ENCODE measurements around the gene EPHX1.
A peak's percentile ranks its signal among the peaks of the same experiment; 100 is the strongest.

Gene EPHX1

DNA sequence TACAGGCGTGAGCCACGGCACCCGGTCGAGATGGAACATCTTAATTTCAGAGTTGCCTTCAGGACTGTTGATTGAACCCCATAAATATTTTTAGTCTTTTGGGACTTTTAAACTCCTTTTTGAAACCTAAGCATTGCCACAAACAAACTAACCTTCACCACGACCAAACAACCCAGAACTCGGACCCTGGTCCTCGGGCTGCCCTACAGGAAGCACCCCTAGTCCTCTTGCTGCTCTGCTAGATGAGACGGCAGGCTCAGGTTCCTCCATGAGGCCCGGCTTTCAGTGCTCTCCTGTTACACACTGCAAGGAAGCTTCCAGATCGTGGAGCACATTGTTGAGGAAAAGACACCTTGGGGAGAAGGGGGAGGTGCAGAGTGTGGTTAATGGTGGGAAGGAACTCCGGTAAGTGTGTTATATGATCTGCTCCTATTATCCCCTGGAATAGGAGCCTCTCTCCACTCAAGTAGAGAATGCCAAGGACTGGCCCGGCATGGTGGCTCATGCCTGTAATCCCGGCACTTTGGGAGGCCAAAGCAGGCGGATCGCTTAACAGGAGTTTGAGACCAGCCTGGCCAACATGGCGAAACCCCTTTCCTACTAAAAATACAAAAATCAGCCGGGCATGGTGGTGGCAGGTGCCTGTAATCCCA lies 5.7 kb downstream of the EPHX1 start:
- Histone ChIP-seq H3K4ac (ENCODE audit: low read depth, low read length) (no peak overlapping the region), H3K79me1 (ENCODE audit: low read length) (peaks cover 48% of the 10 kb centered on the region), H3K4me3 (ENCODE audit: low read length) (no peak overlapping the region), H4K5ac (ENCODE audit: low read length) (no peak overlapping the region), H2BK5ac (ENCODE audit: low read length) (no peak overlapping the region), H3K9ac (ENCODE audit: low read length) (peak overlapping the region; percentile 9), H3K56ac (ENCODE audit: low read length) (peak overlapping the region; percentile 50), H2AK5ac (ENCODE audit: low read length) (no peak overlapping the region), H3K27me3 (ENCODE audit: insufficient read depth, low read length, poor library complexity) (no peaks in the 10 kb centered on the region), H3K4me2 (ENCODE audit: low read length) (no peak overlapping the region), H3K27ac (ENCODE audit: low read depth, low read length) (no peak overlapping the region), H3K79me2 (ENCODE audit: control insufficient read depth, insufficient read depth, low read length) (peaks cover 66% of the 10 kb centered on the region), H3K23ac (ENCODE audit: low read length) (no peak overlapping the region), H3K36me3 (ENCODE audit: control insufficient read depth, insufficient read depth, low read length) (no peaks in the 10 kb centered on the region), H4K8ac (ENCODE audit: low read depth, low read length) (no peak overlapping the region), H2BK15ac (replicated peaks; ENCODE audit: low read depth) (no peak overlapping the region), H3K4me1 (ENCODE audit: control insufficient read depth, low read depth, low read length) (peaks cover 40% of the 10 kb centered on the region), H3K18ac (ENCODE audit: low read length) (no peak overlapping the region), H2BK120ac (ENCODE audit: low read depth, low read length) (no peak overlapping the region)
- DNase-seq = no peak
- no CpG with 5 or more reads among the region's 17 CpGs for WGBS (ENCODE audit: extremely low coverage, insufficient coverage, low lambda C conversion rate)

GRCh38 chr1:225816643-225817538 lies 7.0 kb downstream of the EPHX1 start:
- H3K23ac ChIP-seq (ENCODE audit: low read length) = peak overlapping the region; percentile 91
- peak overlapping the region; percentile 67 for H3K27ac ChIP-seq (ENCODE audit: low read depth, low read length)
- no peaks in the 10 kb centered on the region for H3K27me3 ChIP-seq (ENCODE audit: insufficient read depth, low read length, poor library complexity)
- H2BK120ac ChIP-seq (ENCODE audit: low read depth, low read length) = peak overlapping the region; percentile 9
- H3K36me3 ChIP-seq (ENCODE audit: control insufficient read depth, insufficient read depth, low read length) = no peaks in the 10 kb centered on the region
- peaks cover 36% of the 10 kb centered on the region for H3K4me1 ChIP-seq (ENCODE audit: control insufficient read depth, low read depth, low read length)
- H3K4me3 ChIP-seq (ENCODE audit: low read length) = no peak overlapping the region
- no peak overlapping the region for H4K8ac ChIP-seq (ENCODE audit: low read depth, low read length)
- peak overlapping the region; percentile 57 for H2BK5ac ChIP-seq (ENCODE audit: low read length)
- H3K79me1 ChIP-seq (ENCODE audit: low read length) = peaks cover 46% of the 10 kb centered on the region
- no peak overlapping the region for H3K4me2 ChIP-seq (ENCODE audit: low read length)
- no peak overlapping the region for H4K5ac ChIP-seq (ENCODE audit: low read length)
- no peak for DNase-seq
- H3K9ac ChIP-seq (ENCODE audit: low read length) = peak overlapping the region; percentile 63
- no CpG with 5 or more reads among the region's 17 CpGs for WGBS (ENCODE audit: extremely low coverage, insufficient coverage, low lambda C conversion rate)
- H2BK15ac ChIP-seq (replicated peaks; ENCODE audit: low read depth) = no peak overlapping the region
- H3K4ac ChIP-seq (ENCODE audit: low read depth, low read length) = peak overlapping the region; percentile 46
- H3K18ac ChIP-seq (ENCODE audit: low read length) = peak overlapping the region; percentile 9
- peak overlapping the region; percentile 72 for H2AK5ac ChIP-seq (ENCODE audit: low read length)
- peaks cover 61% of the 10 kb centered on the region for H3K79me2 ChIP-seq (ENCODE audit: control insufficient read depth, insufficient read depth, low read length)
- peak overlapping the region; percentile 92 for H3K56ac ChIP-seq (ENCODE audit: low read length)

- peak overlapping the region; percentile 91 for H3K23ac ChIP-seq (ENCODE audit: low read length)
- peak overlapping the region; percentile 72 for H2AK5ac ChIP-seq (ENCODE audit: low read length)
- WGBS (ENCODE audit: extremely low coverage, insufficient coverage, low lambda C conversion rate) = no CpG with 5 or more reads among the region's 8 CpGs
- peak overlapping the region; percentile 67 for H3K27ac ChIP-seq (ENCODE audit: low read depth, low read length)
- no peaks in the 10 kb centered on the region for H3K27me3 ChIP-seq (ENCODE audit: insufficient read depth, low read length, poor library complexity)
- H3K4me3 ChIP-seq (ENCODE audit: low read length) = no peak overlapping the region
- H3K4me1 ChIP-seq (ENCODE audit: control insufficient read depth, low read depth, low read length) = peaks cover 30% of the 10 kb centered on the region
- H3K4me2 ChIP-seq (ENCODE audit: low read length) = no peak overlapping the region
- peaks cover 40% of the 10 kb centered on the region for H3K79me1 ChIP-seq (ENCODE audit: low read length)
- peak overlapping the region; percentile 63 for H3K9ac ChIP-seq (ENCODE audit: low read length)
- H4K5ac ChIP-seq (ENCODE audit: low read length) = no peak overlapping the region
- peaks cover 56% of the 10 kb centered on the region for H3K79me2 ChIP-seq (ENCODE audit: control insufficient read depth, insufficient read depth, low read length)
- DNase-seq = peak; percentile 90
- H4K8ac ChIP-seq (ENCODE audit: low read depth, low read length) = no peak overlapping the region
- no peak overlapping the region for H2BK15ac ChIP-seq (replicated peaks; ENCODE audit: low read depth)
- H2BK120ac ChIP-seq (ENCODE audit: low read depth, low read length) = peak overlapping the region; percentile 5
- peak overlapping the region; percentile 46 for H3K4ac ChIP-seq (ENCODE audit: low read depth, low read length)
- H2BK5ac ChIP-seq (ENCODE audit: low read length) = peak overlapping the region; percentile 57
- peak overlapping the region; percentile 92 for H3K56ac ChIP-seq (ENCODE audit: low read length)
- H3K18ac ChIP-seq (ENCODE audit: low read length) = peak overlapping the region; percentile 9
- H3K36me3 ChIP-seq (ENCODE audit: control insufficient read depth, insufficient read depth, low read length) = no peaks in the 10 kb centered on the region
Observed at GRCh38 chr1:225817611-225818061, 7.7 kb downstream of the EPHX1 start.

- Histone ChIP-seq H3K27ac (ENCODE audit: low read depth, low read length) (no peak overlapping the region), H4K5ac (ENCODE audit: low read length) (no peak overlapping the region), H3K36me3 (ENCODE audit: control insufficient read depth, insufficient read depth, low read length) (no peaks in the 10 kb centered on the region), H2BK5ac (ENCODE audit: low read length) (peak overlapping the region; percentile 54), H3K18ac (ENCODE audit: low read length) (peak overlapping the region; percentile 32), H3K23ac (ENCODE audit: low read length) (no peak overlapping the region), H2BK15ac (replicated peaks; ENCODE audit: low read depth) (no peak overlapping the region), H2BK120ac (ENCODE audit: low read depth, low read length) (no peak overlapping the region), H3K4me1 (ENCODE audit: control insufficient read depth, low read depth, low read length) (peaks cover 27% of the 10 kb centered on the region), H4K8ac (ENCODE audit: low read depth, low read length) (no peak overlapping the region), H3K56ac (ENCODE audit: low read length) (peak overlapping the region; percentile 12), H3K79me1 (ENCODE audit: low read length) (peaks cover 39% of the 10 kb centered on the region), H3K4me3 (ENCODE audit: low read length) (no peak overlapping the region), H3K79me2 (ENCODE audit: control insufficient read depth, insufficient read depth, low read length) (peaks cover 52% of the 10 kb centered on the region), H3K4ac (ENCODE audit: low read depth, low read length) (no peak overlapping the region), H3K4me2 (ENCODE audit: low read length) (no peak overlapping the region), H2AK5ac (ENCODE audit: low read length) (no peak overlapping the region), H3K27me3 (ENCODE audit: insufficient read depth, low read length, poor library complexity) (no peaks in the 10 kb centered on the region), H3K9ac (ENCODE audit: low read length) (no peak overlapping the region)
- no peak for DNase-seq
- no CpG with 5 or more reads among the region's 7 CpGs for WGBS (ENCODE audit: extremely low coverage, insufficient coverage, low lambda C conversion rate)
Observed at GRCh38 chr1:225818229-225818628, 8.3 kb downstream of the EPHX1 start.

- Histone ChIP-seq H4K8ac (ENCODE audit: low read depth, low read length) (no peak overlapping the region), H3K79me2 (ENCODE audit: control insufficient read depth, insufficient read depth, low read length) (peaks cover 42% of the 10 kb centered on the region), H3K18ac (ENCODE audit: low read length) (no peak overlapping the region), H3K56ac (ENCODE audit: low read length) (no peak overlapping the region), H2BK120ac (ENCODE audit: low read depth, low read length) (no peak overlapping the region), H3K4ac (ENCODE audit: low read depth, low read length) (no peak overlapping the region), H2AK5ac (ENCODE audit: low read length) (no peak overlapping the region), H3K9ac (ENCODE audit: low read length) (no peak overlapping the region), H3K23ac (ENCODE audit: low read length) (no peak overlapping the region), H3K79me1 (ENCODE audit: low read length) (peaks cover 36% of the 10 kb centered on the region), H3K27ac (ENCODE audit: low read depth, low read length) (no peak overlapping the region), H2BK15ac (replicated peaks; ENCODE audit: low read depth) (no peak overlapping the region), H4K5ac (ENCODE audit: low read length) (no peak overlapping the region), H3K27me3 (ENCODE audit: insufficient read depth, low read length, poor library complexity) (no peaks in the 10 kb centered on the region), H3K4me2 (ENCODE audit: low read length) (no peak overlapping the region), H3K36me3 (ENCODE audit: control insufficient read depth, insufficient read depth, low read length) (no peaks in the 10 kb centered on the region), H3K4me1 (ENCODE audit: control insufficient read depth, low read depth, low read length) (peaks cover 26% of the 10 kb centered on the region), H2BK5ac (ENCODE audit: low read length) (no peak overlapping the region), H3K4me3 (ENCODE audit: low read length) (no peak overlapping the region)
- no peak for DNase-seq
- WGBS (ENCODE audit: extremely low coverage, insufficient coverage, low lambda C conversion rate) = no CpG with 5 or more reads among the region's 12 CpGs
Observed at GRCh38 chr1:225819346-225820192, 9.6 kb downstream of the EPHX1 start.

Data from mesendoderm (in vitro differentiated cells).